GM18526 (cell line): ENCODE measurements around the gene SMIM35.

Experiments
- POLR2A ChIP-seq: IDR thresholded peaks from 3 replicates; pipeline ENCODE4 v1.6.1; 2011; ENCODE audit not compliant: insufficient read length; ENCODE audit errors: extremely low read depth

SMIM35 gene

DNA sequence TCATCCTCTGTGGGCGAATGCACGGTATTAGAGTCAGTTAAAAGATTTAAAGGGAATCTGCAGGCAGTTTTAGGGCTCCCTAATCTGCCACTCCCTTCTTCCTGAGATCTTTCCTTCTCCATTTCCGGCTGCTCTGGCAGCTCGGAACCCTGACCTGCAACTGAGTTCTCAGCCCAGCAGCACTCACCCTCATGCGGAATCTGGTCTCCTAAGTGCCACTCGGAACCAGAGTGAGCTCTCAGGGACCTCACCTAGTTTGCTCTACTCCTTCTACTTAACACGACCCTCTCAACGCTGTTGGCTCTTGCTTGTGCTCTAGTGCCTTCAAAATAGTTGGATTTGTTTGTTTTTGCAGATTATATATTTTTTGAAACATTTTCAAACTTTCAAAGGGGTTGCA lies 119.9 kb downstream of the SMIM35 start:
- TF ChIP-seq POLR2A = no peak

DNA sequence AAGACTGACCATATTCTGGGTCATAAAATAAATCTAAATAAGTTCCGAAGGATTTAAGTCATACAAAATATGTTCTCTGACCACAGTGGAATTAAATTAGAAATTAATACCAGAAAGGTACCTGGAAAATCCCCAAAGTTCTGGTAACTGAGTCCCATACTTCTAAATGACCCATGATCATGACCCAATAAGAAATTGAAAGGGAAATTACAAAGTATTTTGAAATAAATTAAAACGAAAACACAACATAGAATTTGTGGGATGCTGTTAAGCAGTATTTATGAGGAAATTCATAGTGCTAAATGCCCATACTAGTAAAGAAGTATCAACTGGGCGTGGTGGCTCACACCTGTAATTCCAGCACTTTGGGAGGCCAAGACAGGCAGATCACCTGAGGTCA lies 123.9 kb downstream of the SMIM35 start:
- no peak for TF ChIP-seq POLR2A

DNA sequence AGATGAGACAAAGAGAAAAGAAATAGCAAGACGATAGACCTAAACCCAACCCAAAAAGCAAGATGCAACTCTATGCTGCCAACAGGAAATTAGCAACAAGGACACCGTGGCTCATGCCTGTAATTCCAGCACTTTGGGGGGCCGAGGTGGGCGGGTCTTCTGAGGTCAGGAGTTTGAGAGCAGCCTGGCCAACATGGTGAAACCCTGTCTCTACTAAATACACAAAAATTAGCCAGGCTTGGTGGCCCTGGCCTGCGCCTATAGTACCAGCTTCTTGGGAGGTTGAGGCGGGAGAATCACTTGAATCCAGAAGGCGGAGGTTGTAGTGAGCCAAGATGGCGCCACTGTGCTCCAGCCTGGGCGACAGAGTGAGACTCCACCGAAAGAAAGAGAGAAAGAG lies 124.9 kb downstream of the SMIM35 start:
- TF ChIP-seq POLR2A = no peak

DNA sequence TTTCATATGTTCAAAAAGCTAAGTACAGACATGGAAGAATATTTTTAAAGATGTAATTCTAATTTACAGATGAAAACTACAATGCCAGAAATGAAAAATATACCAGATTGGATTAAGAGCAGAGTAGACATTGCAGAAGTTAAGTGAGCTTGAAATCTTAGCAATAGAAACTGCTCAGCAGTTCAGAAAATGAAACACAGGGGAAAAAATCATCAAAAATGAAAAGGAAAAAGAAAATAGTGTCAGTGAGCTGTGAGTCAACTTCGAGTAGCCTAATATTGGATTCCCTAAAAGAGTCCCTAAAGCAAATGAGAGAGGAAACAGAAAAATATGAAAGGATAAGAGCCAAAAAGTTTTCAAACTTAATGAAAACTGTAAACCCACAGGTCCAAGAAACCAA lies 126.4 kb downstream of the SMIM35 start:
- no peak for TF ChIP-seq POLR2A

DNA sequence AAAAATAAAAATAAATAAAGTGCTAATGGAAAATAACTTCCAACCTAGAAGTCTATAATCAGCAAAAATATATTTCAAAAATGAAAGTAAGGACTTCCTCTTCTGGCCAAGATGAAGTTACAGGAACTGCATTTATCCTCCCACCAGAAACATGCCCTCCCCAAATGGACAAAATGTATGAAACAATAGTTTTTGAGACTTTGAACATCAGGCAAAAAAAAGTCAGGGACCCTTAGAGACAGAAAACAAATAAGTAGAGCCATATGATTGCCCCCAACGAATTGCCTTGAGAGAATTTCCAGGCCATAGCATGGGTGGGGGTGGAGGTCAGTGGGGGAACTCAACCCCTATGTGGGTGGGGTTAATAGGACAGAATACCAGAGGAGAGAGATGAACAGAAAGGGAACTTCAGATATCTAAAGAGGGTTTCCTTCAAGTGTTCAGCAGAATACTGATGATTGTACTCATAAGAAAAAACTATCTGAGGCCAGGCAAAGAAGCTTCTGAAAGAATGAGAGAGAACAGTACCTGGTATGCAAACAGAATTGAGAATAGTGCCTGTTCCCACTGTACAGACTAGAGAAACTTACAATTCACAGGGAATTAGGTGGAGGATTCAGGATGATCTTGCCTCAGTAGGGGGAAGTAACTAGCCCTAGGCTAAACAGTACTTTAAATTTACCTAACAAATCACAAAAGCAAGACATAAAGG lies 127.2 kb downstream of the SMIM35 start:
- no peak for TF ChIP-seq POLR2A

DNA sequence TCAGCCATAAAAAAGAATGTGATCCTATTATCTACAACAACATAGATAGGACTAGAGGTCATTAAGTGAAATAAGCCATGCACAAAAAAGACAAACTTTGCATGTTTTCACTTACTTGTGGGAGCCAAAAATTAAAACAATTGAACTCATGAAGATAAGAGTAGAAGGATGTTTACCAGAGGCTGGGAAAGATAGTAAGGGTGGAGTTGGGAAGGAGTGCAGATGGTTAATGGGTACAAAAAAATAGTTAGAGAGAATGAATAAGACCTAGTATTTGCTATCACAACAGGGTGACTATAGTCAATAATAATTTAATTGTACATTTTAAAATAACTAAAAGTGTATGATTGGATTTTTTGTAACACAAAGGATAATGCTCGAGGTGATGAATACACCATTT lies 127.8 kb downstream of the SMIM35 start:
- TF ChIP-seq POLR2A = no peak
